GM04504 (cell line): Measurements from ENCODE around the gene TBC1D12.
"Not testable (repeated sequence)": the region's sequence is repeated elsewhere in the genome, so short reads cannot be mapped to it uniquely, and the experiment has no call there.

ENCODE experiments used
- DNase-seq: peaks from one replicate; pipeline ENCODE4 v3.0.0-alpha.2; 2012; ENCODE audit warnings: low read depth

Gene TBC1D12

GRCh38 chr10:94402204-94402842, at the start of gene TBC1D12:
Gene TBC1D12, plus strand, starts transcription at chr10:94402541. Its CDS starts 73 bp downstream, at chr10:94402614.
- peak; percentile 92 for DNase-seq

GRCh38 chr10:94353336-94353735, 49.0 kb upstream of the TBC1D12 start:
- no peak for DNase-seq

- DNase-seq = no peak
Measured at GRCh38 chr10:94355841-94356240, 46.5 kb upstream of the TBC1D12 start.

- DNase-seq = no peak
Measured at GRCh38 chr10:94357193-94357592, 45.1 kb upstream of the TBC1D12 start.

DNA sequence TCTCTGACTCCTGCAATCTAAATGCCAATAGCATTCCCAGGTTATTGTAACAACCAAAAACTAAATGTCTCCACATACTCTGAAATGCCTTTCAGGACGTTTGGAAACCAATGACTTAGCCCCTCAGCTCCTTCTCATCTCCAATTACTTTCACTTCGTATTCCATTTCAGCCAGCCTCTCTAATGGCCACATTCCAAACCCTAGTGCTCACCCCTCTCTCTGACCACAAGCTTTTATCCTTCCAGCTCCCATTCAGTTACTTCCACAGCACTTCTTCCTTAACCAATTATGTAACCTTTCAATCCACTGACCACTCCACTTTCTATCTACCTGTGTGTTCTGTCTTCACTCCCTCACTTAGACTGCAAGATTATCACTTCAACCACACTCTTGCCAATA, 43.9 kb upstream of the TBC1D12 start:
- DNase-seq = peak; percentile 74

DNA sequence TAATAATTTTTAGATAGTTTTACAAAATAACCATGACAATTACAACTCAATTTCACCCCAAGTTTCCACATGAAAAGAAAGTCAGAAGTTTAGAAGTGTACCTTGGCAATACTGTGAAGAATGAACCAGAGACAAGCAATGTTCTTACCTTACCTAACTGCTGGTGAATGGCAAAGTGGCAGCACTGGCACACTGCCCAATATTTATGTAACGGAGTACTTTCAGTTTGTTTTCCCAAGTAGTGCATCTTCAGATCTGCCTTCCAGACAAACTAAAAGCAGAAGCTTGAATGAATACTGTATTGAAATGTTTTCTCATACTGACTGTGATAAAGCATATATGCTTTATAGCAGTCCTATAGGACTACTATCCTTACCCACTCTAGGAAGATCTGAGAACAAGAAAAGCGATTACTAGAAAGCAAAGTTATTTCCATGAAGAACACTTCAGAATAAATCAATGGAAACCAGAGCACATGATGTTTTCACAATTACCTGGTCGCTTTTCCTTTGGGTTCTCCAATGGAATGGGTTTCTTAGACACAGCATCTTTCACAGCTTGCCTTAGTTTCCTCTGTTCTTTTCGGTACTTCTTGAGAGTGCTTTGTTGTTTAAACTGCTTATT, 41.1 kb upstream of the TBC1D12 start:
- DNase-seq = no peak

DNA sequence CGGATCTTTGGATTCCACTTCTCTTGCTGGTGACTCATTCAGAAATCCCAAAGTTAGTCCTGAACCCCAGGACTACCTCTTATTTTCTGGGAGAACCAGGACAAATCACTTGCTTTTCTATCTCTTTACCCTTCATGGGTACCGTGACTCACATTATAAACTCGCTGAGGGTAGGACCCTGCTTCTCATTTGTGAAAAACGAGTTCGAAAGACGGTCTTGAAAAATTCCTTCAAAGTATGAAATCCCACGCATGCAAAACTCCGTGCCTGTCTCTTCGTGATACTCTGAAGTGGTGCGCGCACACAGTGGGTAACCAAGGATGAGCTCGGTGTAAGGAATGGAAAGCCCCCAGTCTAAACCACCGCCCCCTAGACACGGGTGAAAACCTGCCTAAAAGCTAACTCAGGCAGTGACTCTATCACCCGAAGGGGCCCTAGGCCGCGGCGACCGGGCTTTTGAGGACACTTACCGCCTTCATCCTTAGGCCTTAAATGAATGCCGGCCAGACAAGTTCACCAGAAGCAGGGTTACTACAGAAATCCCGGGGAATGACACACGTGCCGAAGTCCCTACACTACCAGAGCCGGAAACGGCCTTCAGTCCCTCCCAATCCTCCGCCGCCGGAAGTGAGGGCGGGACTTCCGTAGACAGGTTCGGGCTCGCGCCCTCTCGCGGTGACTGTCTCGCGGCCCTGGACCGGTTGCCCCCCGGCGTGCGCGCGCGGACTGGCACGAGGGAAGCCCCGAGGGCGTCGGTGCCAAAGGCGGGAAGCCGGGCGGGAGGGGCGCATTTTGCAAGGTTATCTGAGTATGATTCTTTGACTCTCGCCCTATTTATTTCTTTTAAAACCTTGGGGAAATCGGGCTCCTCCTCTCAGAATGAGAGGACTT, 39.7 kb upstream of the TBC1D12 start, which contains the start of gene NOC3L:
TSS of gene NOC3L (minus strand) at position 580 of the 891 bp plus-strand sequence. CDS start at position 479, 101 bp downstream.
- peak; percentile 86 for DNase-seq

DNA sequence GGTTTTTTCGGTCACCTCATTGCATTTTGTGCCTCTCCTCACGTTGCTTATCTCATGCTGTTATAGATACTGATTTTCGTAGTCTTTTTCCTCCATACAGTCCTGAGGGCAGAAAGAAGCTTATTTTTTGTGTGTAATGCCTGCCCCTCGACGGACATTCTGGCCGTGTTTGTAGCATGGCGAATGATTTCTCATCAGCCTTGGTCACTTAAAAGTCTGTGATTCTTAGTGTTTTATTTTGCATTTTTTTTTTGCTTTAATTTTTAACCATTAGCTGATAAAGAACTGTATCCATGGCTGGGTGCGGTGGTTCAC, 39.1 kb upstream of the TBC1D12 start:
- DNase-seq = no peak

- no peak for DNase-seq
Measured at GRCh38 chr10:94364482-94364881, 37.9 kb upstream of the TBC1D12 start.

DNA sequence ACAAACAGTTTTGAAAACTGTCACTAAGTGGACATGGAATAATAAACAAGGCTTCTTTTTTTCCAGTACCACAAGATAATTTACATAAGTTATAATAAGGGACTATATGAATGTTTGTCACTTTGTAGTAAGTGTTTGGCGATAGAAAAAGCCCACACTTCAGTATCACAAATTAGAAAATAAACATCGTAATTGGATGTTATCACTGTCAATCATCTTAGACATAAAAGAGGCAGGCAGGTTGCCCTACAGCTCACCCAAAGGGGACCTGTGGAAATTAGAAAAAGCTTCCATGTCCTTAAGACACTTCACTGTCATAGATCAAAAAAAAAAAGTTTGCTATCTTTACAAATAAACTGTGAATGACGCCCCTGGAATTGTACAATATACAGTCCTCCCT, 36.0 kb upstream of the TBC1D12 start:
- DNase-seq = no peak

DNA sequence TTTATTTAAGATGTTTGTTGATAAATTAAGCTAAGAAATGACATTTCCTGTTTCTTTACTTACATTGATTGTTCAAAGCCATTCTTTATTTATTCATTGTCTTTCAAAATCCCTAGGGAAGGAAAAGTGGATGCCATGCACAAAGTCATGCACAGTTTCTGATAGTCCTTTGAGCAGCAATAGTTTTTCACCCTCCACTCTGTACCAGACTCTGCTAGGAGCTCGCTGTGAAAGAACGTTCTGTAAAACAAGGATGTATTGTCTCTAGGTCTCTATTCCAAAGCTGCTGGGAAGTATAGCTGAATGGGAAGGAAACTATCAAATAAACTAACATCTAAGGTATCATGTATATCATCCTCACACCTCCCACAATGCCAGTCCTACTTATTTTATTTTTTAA, 31.8 kb upstream of the TBC1D12 start:
- no peak for DNase-seq

DNA sequence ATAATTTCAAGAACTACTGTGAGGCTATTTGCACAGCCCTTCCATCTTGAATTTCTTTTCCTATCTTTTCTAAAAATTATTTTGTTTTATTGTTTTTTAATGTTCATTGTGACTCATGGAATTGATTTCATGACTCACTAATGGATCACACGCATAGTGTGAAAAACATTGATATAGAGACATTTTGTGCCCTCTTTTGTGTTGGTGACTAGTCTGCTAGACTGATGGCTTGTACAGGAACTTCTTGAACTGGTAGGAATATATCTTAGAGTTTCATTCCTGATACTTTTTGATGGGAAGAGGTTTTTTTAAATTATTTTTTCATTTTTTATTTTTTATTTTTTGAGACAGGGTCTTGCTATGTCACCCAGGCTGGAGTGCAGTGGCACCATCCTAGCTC, 27.0 kb upstream of the TBC1D12 start:
- DNase-seq = no peak

DNA sequence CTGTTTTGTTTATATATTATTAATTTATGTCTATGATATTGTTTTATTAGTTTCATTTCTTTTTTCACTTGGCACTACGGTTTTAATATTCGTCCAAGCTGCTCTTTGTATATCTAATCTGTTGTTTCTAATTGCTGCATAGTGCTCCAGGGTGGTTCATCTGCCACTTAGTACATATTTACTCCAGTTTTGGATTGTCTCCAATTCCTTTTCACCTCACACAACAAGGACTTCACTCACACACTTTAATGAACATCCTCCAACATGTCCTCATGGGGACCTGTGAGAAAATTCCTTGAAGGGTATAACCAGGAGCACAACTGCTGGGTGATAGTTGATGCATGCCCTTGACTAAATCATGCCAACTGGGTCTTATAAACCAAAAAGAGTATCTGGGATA, 25.5 kb upstream of the TBC1D12 start:
- DNase-seq = no peak

GRCh38 chr10:94383530-94383929, 18.8 kb upstream of the TBC1D12 start:
- DNase-seq = no peak

- DNase-seq = not testable (repeated sequence)
Measured at GRCh38 chr10:94385733-94386132, 16.6 kb upstream of the TBC1D12 start.

- DNase-seq = not testable (repeated sequence)
Measured at GRCh38 chr10:94392117-94392516, 10.2 kb upstream of the TBC1D12 start.

GRCh38 chr10:94397549-94398370, 4.6 kb upstream of the TBC1D12 start:
- DNase-seq = no peak

DNA sequence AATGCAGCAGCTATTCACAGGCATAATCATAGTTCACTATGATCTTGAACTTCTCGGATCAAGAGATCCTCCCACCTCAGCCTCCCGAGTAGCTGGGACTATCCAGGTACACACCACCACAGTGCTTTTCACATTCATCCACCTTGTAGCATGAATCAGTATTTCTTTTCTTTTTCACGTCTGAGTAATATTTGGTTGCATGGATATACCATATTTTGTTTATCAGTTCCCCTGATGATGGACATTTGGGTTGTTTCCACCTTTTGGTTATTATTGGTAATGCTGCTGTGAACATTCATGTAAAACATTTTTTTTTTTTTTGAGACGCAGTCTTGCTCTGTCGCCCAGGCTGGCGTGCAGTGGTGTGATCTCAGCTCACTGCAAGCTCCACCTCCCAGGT, 3.6 kb upstream of the TBC1D12 start:
- no peak for DNase-seq

GRCh38 chr10:94402843-94403379, 570 bp downstream of the TBC1D12 start:
- DNase-seq = no peak

DNA sequence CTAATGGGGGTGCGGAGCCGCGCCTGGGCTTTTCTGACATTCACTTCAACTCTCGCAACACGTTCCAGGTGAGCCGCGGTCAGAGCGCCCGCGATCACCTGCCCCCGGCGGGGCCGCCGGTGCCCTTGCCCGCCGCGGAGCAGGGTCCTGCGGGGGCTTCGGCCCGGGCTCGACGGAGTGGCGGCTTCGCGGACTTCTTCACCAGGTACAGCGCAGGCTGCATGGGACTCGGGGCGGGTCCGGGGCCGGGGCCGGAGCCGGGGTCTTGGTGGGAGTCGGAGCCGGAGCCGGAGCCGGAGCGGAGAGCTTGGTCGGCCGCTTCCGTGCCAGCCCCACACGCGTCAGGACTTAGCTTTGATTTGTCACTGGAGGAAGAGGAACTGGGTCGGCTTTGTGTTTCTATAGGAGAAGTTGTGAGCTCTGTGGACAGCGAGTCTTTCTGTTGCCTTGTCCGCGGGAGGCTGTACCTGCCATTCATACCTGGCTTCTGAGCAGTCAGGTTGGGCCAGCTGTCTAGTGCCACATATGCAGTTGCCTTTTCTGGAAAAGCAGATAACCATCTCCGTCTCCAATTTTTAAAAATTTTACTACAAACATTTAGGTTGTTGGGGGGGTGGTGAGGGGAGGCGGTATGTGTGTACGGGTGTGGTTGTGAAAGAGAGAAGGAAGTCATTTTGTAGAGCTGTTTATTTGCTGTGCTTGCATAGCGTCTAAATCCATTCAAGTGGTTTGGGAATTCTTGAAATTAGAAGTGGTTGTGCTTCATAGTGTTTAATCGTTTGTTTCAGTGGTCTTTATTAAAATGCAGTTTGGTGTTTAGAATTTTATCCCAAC, 1.3 kb downstream of the TBC1D12 start:
- DNase-seq = no peak

DNA sequence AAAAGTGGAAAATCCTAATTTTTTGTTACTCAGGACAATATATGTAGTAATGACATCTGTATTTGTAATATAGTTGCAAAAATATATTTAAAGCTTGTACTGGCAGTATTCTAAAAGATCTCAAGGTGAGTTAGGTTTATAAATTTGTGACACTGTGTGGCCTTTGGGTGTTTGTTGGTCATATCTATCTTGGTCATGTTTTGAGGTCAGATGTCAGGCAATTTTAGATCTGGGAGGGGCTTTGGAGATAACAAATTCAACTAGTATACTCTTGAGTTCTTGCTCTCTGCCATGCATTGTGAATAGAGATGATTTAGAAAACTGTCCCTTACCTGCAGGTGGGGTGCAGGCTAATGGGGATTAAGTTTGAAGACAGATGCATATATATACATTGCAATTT, 3.1 kb downstream of the TBC1D12 start:
- no peak for DNase-seq
